GM23338 (cell line): ENCODE measurements around the gene RAC2. TPM values are rescaled to one million over a fixed set of nuclear protein-coding genes. Genes with fewer than 3 reads are reported as not detected.

Experiments
- ATAC-seq: fragments of 200-7000 bp; cut with Tn5 transposase; 3 replicates; pipeline ENCODE4 v1.9.1; 2020
- DNase-seq: peaks from one replicate; pipeline ENCODE4 v3.0.0-alpha.2; 2015; ENCODE audit warnings: low spot score
- H2AFZ ChIP-seq: fragments of 200-600 bp; sonication (generic); 2 replicates; pipeline ENCODE4 v1.8.0; 2016; ENCODE audit warnings: antibody characterized with exemption, mild to moderate bottlenecking, moderate library complexity
- H3F3A ChIP-seq: fragments of 200-600 bp; sonication (generic); replicated peaks from 2 replicates; pipeline ENCODE4 v1.8.0; 2017; ENCODE audit warnings: antibody characterized with exemption, mixed run types, low read depth
- H3K27ac ChIP-seq: fragments of 200-600 bp; sonication (generic); 2 replicates; pipeline ENCODE4 v1.6.1; 2016; ENCODE audit warnings: low read depth
- H3K27me3 ChIP-seq: fragments of 200-600 bp; sonication (generic); 2 replicates; pipeline ENCODE4 v1.8.0; 2016; ENCODE audit warnings: mild to moderate bottlenecking, mixed run types, moderate library complexity; ENCODE audit not compliant: insufficient read depth
- H3K36me3 ChIP-seq: fragments of 200-600 bp; sonication (generic); 2 replicates; pipeline ENCODE4 v1.8.0; 2016; ENCODE audit warnings: mild to moderate bottlenecking; ENCODE audit not compliant: insufficient read depth
- H3K4me1 ChIP-seq: fragments of 200-600 bp; sonication (generic); 2 replicates; pipeline ENCODE4 v1.8.0; 2016; ENCODE audit warnings: mild to moderate bottlenecking, moderate library complexity; ENCODE audit not compliant: insufficient read depth
- H3K4me2 ChIP-seq: fragments of 200-600 bp; sonication (generic); 2 replicates; pipeline ENCODE4 v1.7.1; 2017; ENCODE audit warnings: mixed run types
- H3K4me3 ChIP-seq: fragments of 200-600 bp; sonication (generic); 2 replicates; pipeline ENCODE4 v1.6.1; 2016; ENCODE audit warnings: mixed run types
- H3K79me2 ChIP-seq: fragments of 200-600 bp; sonication (generic); replicated peaks from 2 replicates; pipeline ENCODE4 v1.8.0; 2017; ENCODE audit warnings: mild to moderate bottlenecking; ENCODE audit not compliant: insufficient read depth
- H3K9me2 ChIP-seq: fragments of 200-600 bp; sonication (generic); 2 replicates; pipeline ENCODE4 v1.8.0; 2017; ENCODE audit not compliant: insufficient read depth
- H4K20me1 ChIP-seq: fragments of 200-600 bp; sonication (generic); replicated peaks from 2 replicates; pipeline ENCODE4 v1.8.0; 2017; ENCODE audit warnings: mild to moderate bottlenecking; ENCODE audit not compliant: insufficient read depth
- H3K27ac Mint-ChIP-seq: 2 replicates; pipeline ENCODE4 v1.8.0; 2020; ENCODE audit warnings: inconsistent platforms, mild to moderate bottlenecking, moderate library complexity, mixed read lengths
- H3K27me3 Mint-ChIP-seq: 3 replicates; pipeline ENCODE4 v1.8.0; 2022; ENCODE audit warnings: low read depth, mild to moderate bottlenecking, moderate library complexity, mixed read lengths, inconsistent platforms; ENCODE audit not compliant: insufficient read depth, poor library complexity
- H3K36me3 Mint-ChIP-seq: 3 replicates; pipeline ENCODE4 v1.8.0; 2021; ENCODE audit warnings: low read depth, mild to moderate bottlenecking, inconsistent platforms, moderate library complexity, mixed read lengths
- H3K4me1 Mint-ChIP-seq: 3 replicates; pipeline ENCODE4 v1.8.0; 2020; ENCODE audit warnings: mild to moderate bottlenecking, inconsistent platforms, mixed read lengths
- H3K4me3 Mint-ChIP-seq: 3 replicates; pipeline ENCODE4 v1.8.0; 2021; ENCODE audit warnings: moderate library complexity, mild to moderate bottlenecking, inconsistent platforms, mixed read lengths
- H3K9me3 Mint-ChIP-seq: 3 replicates; pipeline ENCODE4 v1.8.0; 2020; ENCODE audit warnings: moderate library complexity, mild to moderate bottlenecking, inconsistent platforms, mixed read lengths
- CTCF ChIP-seq, 2 experiments: fragments of 200-600 bp in 1 of 2; sonication (generic) in 1 of 2; conservative IDR thresholded peaks; 2 replicates each; pipeline versions ENCODE4 v1.5.1 to v1.6.1; 2016 to 2017; ENCODE audit warnings: antibody characterized with exemption in 2 of 2, low read depth in 2 of 2, mild to moderate bottlenecking in 2 of 2, moderate library complexity in 1 of 2
- EZH2 ChIP-seq: fragments of 200-600 bp; sonication (generic); IDR thresholded peaks from one replicate; pipeline ENCODE4 v1.8.0; 2017; ENCODE audit warnings: antibody characterized with exemption, mild to moderate bottlenecking, low read depth; ENCODE audit not compliant: unreplicated experiment
- EZH2phosphoT487 ChIP-seq: fragments of 200-600 bp; sonication (generic); IDR thresholded peaks from one replicate; pipeline ENCODE4 v1.8.1; 2018; ENCODE audit warnings: antibody characterized with exemption; ENCODE audit not compliant: unreplicated experiment
- JUNB ChIP-seq: IDR thresholded peaks from one replicate; pipeline ENCODE4 v1.6.1; 2016; ENCODE audit warnings: antibody characterized with exemption; ENCODE audit not compliant: unreplicated experiment
- NANOG ChIP-seq: IDR thresholded peaks from 2 replicates; pipeline ENCODE4 v1.6.1; 2016; ENCODE audit warnings: antibody characterized with exemption, borderline replicate concordance
- POLR2AphosphoS5 ChIP-seq: IDR thresholded peaks from 2 replicates; pipeline ENCODE4 v1.6.1; 2016; ENCODE audit warnings: antibody characterized with exemption, low read depth
- REST ChIP-seq: IDR thresholded peaks from one replicate; pipeline ENCODE4 v1.6.1; 2018; ENCODE audit warnings: antibody characterized with exemption; ENCODE audit not compliant: unreplicated experiment
- STAT1 ChIP-seq: IDR thresholded peaks from one replicate; pipeline ENCODE4 v1.6.1; 2016; ENCODE audit warnings: antibody characterized with exemption; ENCODE audit not compliant: unreplicated experiment
- ZNF114 ChIP-seq: fragments of 250-450 bp; sonication (Bioruptor Pico); IDR thresholded peaks from 2 replicates; pipeline ENCODE4 v1.5.0; 2020; ENCODE audit warnings: mild to moderate bottlenecking, moderate library complexity
- polyA plus RNA-seq: library from polyadenylated mRNA; unstranded; fragments of >200 nt; fragmentation: Nextera tagmentation; extraction: Ambion mirVana; gene quantifications from 2 replicates; pipeline ENCODE4 v1.2.1, GENCODE V29; 2016
- total RNA-seq: library from RNA; depleted of rRNA; stranded (reverse); fragments of >200 nt; shearing (Covaris generic); gene quantifications from 2 replicates; pipeline ENCODE4 v1.2.3, GENCODE V29; 2014

RAC2 gene
- total and polyA plus RNA-seq, 2 experiments from 2014 or later: 2.4 to 2.7 TPM

- Histone ChIP-seq H3K4me2 (no peak overlapping the region), H3K36me3 (no peaks in the 10 kb centered on the region), H3K4me1 (peaks cover 10% of the 10 kb centered on the region), H4K20me1 (no peaks in the 10 kb centered on the region), H3K27me3 (no peaks in the 10 kb centered on the region), H3F3A (0 out of 2 replicates have a peak, but pooled peaks cover 2% of the 10 kb centered on the region), H3K27ac (no peak overlapping the region), H3K79me2 (no peaks in the 10 kb centered on the region), H3K4me3 (no peak overlapping the region), H3K9me2 (no peaks in the 10 kb centered on the region), H2AFZ (no peak overlapping the region)
- DNase-seq (peak; percentile 51), ATAC-seq (peak; percentile 41)
- H3K27ac Mint-ChIP-seq: no peak overlapping the region
- no peaks in the 10 kb centered on the region; the same call in 2 of the 3 replicates for H3K9me3 Mint-ChIP-seq
- H3K4me1 Mint-ChIP-seq: peaks cover 19% of the 10 kb centered on the region
- peaks cover 12% of the 10 kb centered on the region for H3K27me3 Mint-ChIP-seq
- H3K36me3 Mint-ChIP-seq: no peaks in the 10 kb centered on the region; the same call in 1 of the 3 replicates
- TF ChIP-seq JUNB (no peak), STAT1 (no peak), CTCF (conservative IDR thresholded peaks at IDR 0.05; ENCODE audit: low read depth in 2 of 2) (peak in 1 of 2 experiments; percentile 57; a peak in 2 of 4 replicates), ZNF114 (CRISPR knock-in tag) (no peak), REST (no peak), EZH2 (no peak), NANOG (no peak)
- H3K4me3 Mint-ChIP-seq: no peak overlapping the region
Measured at GRCh38 chr22:37182101-37182948, 61.7 kb downstream of the RAC2 start.

GRCh38 chr22:37181681-37182080 lies 62.4 kb downstream of the RAC2 start:
- Mint-ChIP-seq H3K9me3 (no peaks in the 10 kb centered on the region; the same call in 2 of the 3 replicates), H3K4me1 (peaks cover 16% of the 10 kb centered on the region), H3K4me3 (no peak overlapping the region), H3K36me3 (no peaks in the 10 kb centered on the region; the same call in 1 of the 3 replicates), H3K27ac (no peak overlapping the region), H3K27me3 (peaks cover 12% of the 10 kb centered on the region)
- ATAC-seq (no peak), DNase-seq (no peak)
- H3K4me3 ChIP-seq: no peak overlapping the region
- H3K27me3 ChIP-seq: no peaks in the 10 kb centered on the region
- no peaks in the 10 kb centered on the region for H3K36me3 ChIP-seq
- no peak overlapping the region for H3K4me2 ChIP-seq
- no peaks in the 10 kb centered on the region for H3K9me2 ChIP-seq
- no peaks in the 10 kb centered on the region for H3K79me2 ChIP-seq
- no peak overlapping the region for H3K27ac ChIP-seq
- no peak overlapping the region for H2AFZ ChIP-seq
- peaks cover 3% of the 10 kb centered on the region; the same call in 1 of the 2 replicates for H3K4me1 ChIP-seq
- H4K20me1 ChIP-seq: no peaks in the 10 kb centered on the region
- no peaks in the 10 kb centered on the region for H3F3A ChIP-seq
- TF ChIP-seq EZH2phosphoT487 (no peak), REST (no peak), STAT1 (no peak), JUNB (no peak), NANOG (no peak), POLR2AphosphoS5 (no peak), CTCF (conservative IDR thresholded peaks at IDR 0.05; ENCODE audit: low read depth in 2 of 2) (no peak), ZNF114 (CRISPR knock-in tag) (no peak)
